ENCODE results near the gene ALK. TPM values are rescaled to one million over a fixed set of nuclear protein-coding genes. Genes with fewer than 3 reads are reported as not detected.

Gene ALK
- total RNA-seq, 1 experiment from 2014 or later, result not detected

DNA sequence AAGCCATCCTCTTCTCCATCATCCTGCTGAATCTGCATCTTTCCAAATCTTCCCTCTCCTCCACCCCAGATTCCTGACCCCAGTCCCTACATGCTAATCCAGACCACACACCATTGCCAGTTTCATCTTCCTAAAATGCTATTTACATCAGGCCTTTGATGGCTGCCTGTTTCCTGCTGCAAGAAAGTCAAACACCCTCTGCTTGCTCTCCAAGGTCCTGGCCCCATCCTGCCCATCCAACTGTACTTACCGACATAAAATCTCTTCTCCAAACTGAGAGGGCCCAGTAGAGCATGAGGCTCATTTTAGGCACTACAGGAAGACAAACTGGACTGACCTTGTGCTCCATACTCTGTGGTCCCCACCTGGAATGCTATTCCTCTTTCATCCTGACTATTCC is 19.0 kb downstream of the ALK start:
- no peak overlapping the region for H2BK15ac ChIP-seq (ENCODE audit: low read depth, low read length)
- H4K91ac ChIP-seq (ENCODE audit: insufficient read length, low read depth, low read length), result no peak overlapping the region
- no peaks in the 10 kb centered on the region; the same call in 1 of the 2 replicates for H3K27me3 ChIP-seq (ENCODE audit: insufficient read depth, low read length)
- no peak overlapping the region for H2BK5ac ChIP-seq (ENCODE audit: insufficient read length, low read length)
- H4K8ac ChIP-seq (replicated peaks; ENCODE audit: insufficient read length, low read depth, low read length), result no peak overlapping the region
- H3K4me2 ChIP-seq (ENCODE audit: insufficient read depth, insufficient read length, low read length), result no peak overlapping the region
- Mint-ChIP-seq H3K27ac (no peak overlapping the region), H3K4me1 (peaks cover 42 to 49% of the 10 kb centered on the region in 2 experiments), H3K36me3 (ENCODE audit: insufficient read depth in 1 of 3, low read depth in 3 of 3) (peaks cover 0 to 4% (median 0%) of the 10 kb centered on the region in 3 experiments; a peak in 1 of 7 replicates), H3K4me3 (no peak overlapping the region), H3K9me3 (no peaks in the 10 kb centered on the region; a peak in 2 of 5 replicates), H3K27me3 (ENCODE audit: low read depth) (peaks cover 86% of the 10 kb centered on the region)
- no peaks in the 10 kb centered on the region for H3K23me2 ChIP-seq (ENCODE audit: insufficient read length, low read depth, low read length, poor library complexity, severe bottlenecking)
- TF ChIP-seq, protein P1, sequence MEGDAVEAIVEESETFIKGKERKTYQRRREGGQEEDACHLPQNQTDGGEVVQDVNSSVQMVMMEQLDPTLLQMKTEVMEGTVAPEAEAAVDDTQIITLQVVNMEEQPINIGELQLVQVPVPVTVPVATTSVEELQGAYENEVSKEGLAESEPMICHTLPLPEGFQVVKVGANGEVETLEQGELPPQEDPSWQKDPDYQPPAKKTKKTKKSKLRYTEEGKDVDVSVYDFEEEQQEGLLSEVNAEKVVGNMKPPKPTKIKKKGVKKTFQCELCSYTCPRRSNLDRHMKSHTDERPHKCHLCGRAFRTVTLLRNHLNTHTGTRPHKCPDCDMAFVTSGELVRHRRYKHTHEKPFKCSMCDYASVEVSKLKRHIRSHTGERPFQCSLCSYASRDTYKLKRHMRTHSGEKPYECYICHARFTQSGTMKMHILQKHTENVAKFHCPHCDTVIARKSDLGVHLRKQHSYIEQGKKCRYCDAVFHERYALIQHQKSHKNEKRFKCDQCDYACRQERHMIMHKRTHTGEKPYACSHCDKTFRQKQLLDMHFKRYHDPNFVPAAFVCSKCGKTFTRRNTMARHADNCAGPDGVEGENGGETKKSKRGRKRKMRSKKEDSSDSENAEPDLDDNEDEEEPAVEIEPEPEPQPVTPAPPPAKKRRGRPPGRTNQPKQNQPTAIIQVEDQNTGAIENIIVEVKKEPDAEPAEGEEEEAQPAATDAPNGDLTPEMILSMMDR (conservative IDR thresholded peaks at IDR 0.05), result no peak
- no CpG with 5 or more reads among the region's 1 CpG for WGBS (ENCODE audit: extremely low coverage, insufficient read length, low lambda C conversion rate)
- no peak overlapping the region for H3K27ac ChIP-seq (ENCODE audit: insufficient read length, low read depth, low read length)
- H2BK20ac ChIP-seq (ENCODE audit: low read depth, low read length, poor library complexity, severe bottlenecking), result no peak overlapping the region
- no peak overlapping the region for H3K9ac ChIP-seq (ENCODE audit: extremely low read depth, insufficient read length, low read length)
- peak; percentile 49 for DNase-seq
- H3K79me2 ChIP-seq (ENCODE audit: insufficient read depth, low read length), result no peaks in the 10 kb centered on the region
- no peak overlapping the region for H2AFZ ChIP-seq (ENCODE audit: low read length)
- no peak overlapping the region for H2BK120ac ChIP-seq (ENCODE audit: low read depth, low read length, poor library complexity, severe bottlenecking)
- no peaks in the 10 kb centered on the region for H3K9me3 ChIP-seq (ENCODE audit: control insufficient read depth, low read depth, low read length)
- no peak overlapping the region for H3K23ac ChIP-seq (ENCODE audit: insufficient read length, low read depth, low read length)
- no peak overlapping the region for H3K14ac ChIP-seq (ENCODE audit: insufficient read depth, low read length)
- no peaks in the 10 kb centered on the region for H4K20me1 ChIP-seq (ENCODE audit: control insufficient read depth, insufficient read depth, insufficient read length)
- no peaks in the 10 kb centered on the region for H3K79me1 ChIP-seq (ENCODE audit: insufficient read depth, low read depth, low read length, poor library complexity, severe bottlenecking)
- H3K18ac ChIP-seq (ENCODE audit: insufficient read length, low read depth, low read length), result no peak overlapping the region
- no peak overlapping the region for H4K5ac ChIP-seq (ENCODE audit: insufficient read length, low read depth, low read length)
- H2AK5ac ChIP-seq (ENCODE audit: insufficient read length, low read length), result no peak overlapping the region
- no peak overlapping the region for H3K4ac ChIP-seq (ENCODE audit: low read depth, low read length)
- H3T11ph ChIP-seq (ENCODE audit: low read length), result no peak overlapping the region
- no peak overlapping the region for H3K56ac ChIP-seq (ENCODE audit: insufficient read length, low read depth, low read length)
- peaks cover 13% of the 10 kb centered on the region; the same call in 1 of the 2 replicates for H3K4me1 ChIP-seq (ENCODE audit: insufficient read depth, low read length)
- no peak overlapping the region for H2BK12ac ChIP-seq (ENCODE audit: insufficient read length, low read depth, low read length)
